AG04450 (cell line): Measurements from ENCODE around the gene CFDP1. TPM values are rescaled to one million over a fixed set of nuclear protein-coding genes. Genes with fewer than 3 reads are reported as not detected.

Experiments used
- CTCF ChIA-PET: fragments of 300-600, 350-600 bp; formaldehyde crosslinking; extraction: SDS; loops from one replicate; lab custom pipeline; 2022; ENCODE audit warnings: antibody characterized with exemption, inconsistent platforms; lab: Charles Lee
- POLR2A ChIA-PET: fragments of 350-600 bp; formaldehyde crosslinking; extraction: SDS; loops from one replicate; lab custom pipeline; 2021; ENCODE audit warnings: antibody characterized with exemption, inconsistent platforms; lab: Yijun Ruan, JAX
- DNase-seq: peaks from one replicate; pipeline ENCODE4 v3.0.0-alpha.2; 2011; ENCODE audit warnings: low read depth, low spot score
- H3K27ac ChIP-seq: one replicate; pipeline ENCODE4 v1.5.1; 2012; ENCODE audit warnings: low read depth, low read length, control low read depth
- H3K27me3 ChIP-seq: one replicate; pipeline ENCODE4 v1.6.0; 2012; ENCODE audit warnings: low read length; ENCODE audit not compliant: control insufficient read depth, insufficient read depth
- H3K4me3 ChIP-seq: 2 replicates; pipeline ENCODE4 v1.5.1; 2011; ENCODE audit warnings: mild to moderate bottlenecking, low read depth, low read length, control low read depth
- H3K9me3 ChIP-seq: 2 replicates; pipeline ENCODE4 v1.5.1; 2012; ENCODE audit warnings: low read length; ENCODE audit not compliant: control insufficient read depth, insufficient read depth
- CTCF ChIP-seq: IDR thresholded peaks from 2 replicates; pipeline ENCODE4 v1.5.1; 2011; ENCODE audit warnings: low read depth, low read length, control low read depth, inconsistent platforms
- polyA minus RNA-seq: library from RNA; depleted of rRNA, polyadenylated mRNA; stranded (reverse); fragments of >200 nt; gene quantifications from 2 replicates; pipeline ENCODE4 v1.2.3, GENCODE V29; 2011; rRNA and poly(A)+ RNA removed
- polyA plus RNA-seq: library from polyadenylated mRNA; depleted of rRNA; stranded (reverse); fragments of >200 nt; gene quantifications from 2 replicates; pipeline ENCODE4 v1.2.3, GENCODE V29; 2011; rRNA removed

The CFDP1 gene
- 64.0 and 81.6 TPM in 2 replicates for polyA plus RNA-seq
- polyA minus RNA-seq: 22.3 and 32.0 TPM in 2 replicates

GRCh38 chr16:75432828-75433731 lies at the start of gene CFDP1:
CFDP1 (minus strand) TSS chr16:75433503; CDS start chr16:75433352, 151 bp downstream.
- peak within 1 kb of the TSS; percentile 89 for H3K4me3 ChIP-seq
- H3K9me3 ChIP-seq: no peaks in the 10 kb centered on the region; the same call in 1 of the 2 replicates
- TF ChIP-seq CTCF: no peak
- peak within 1 kb of the TSS; percentile 96 for H3K27ac ChIP-seq
- peak; percentile 82 for DNase-seq
- POLR2A ChIA-PET: interaction anchor here (0.6 to 1.6 kb wide), 9 partner anchors 13 to 446 kb away, joined by 3 to 5 read pairs (median 3); partner anchors contain the start of genes ADAT1, KARS1 and TERF2IP
- CTCF ChIA-PET: interaction anchor here (0.6 to 2.3 kb wide), 10 partner anchors 13 to 234 kb away, joined by 3 to 12 read pairs (median 4); no protein-coding TSS in a partner anchor
- no peaks in the 10 kb centered on the region for H3K27me3 ChIP-seq

- no peak for TF ChIP-seq CTCF
- POLR2A ChIA-PET: no interaction called here
Observed at GRCh38 chr16:75482434-75483205, 49.3 kb upstream of the CFDP1 start.

GRCh38 chr16:75481475-75481874 lies 48.2 kb upstream of the CFDP1 start:
- no peak for TF ChIP-seq CTCF
- CTCF ChIA-PET: interaction anchor here (1.5 to 1.9 kb wide), 2 partner anchors 9 to 16 kb away, joined by 6 to 7 read pairs; no protein-coding TSS in a partner anchor
- H3K4me3 ChIP-seq: no peak overlapping the region

More at GRCh38 chr16:75482434-75483205, 49.3 kb upstream of the CFDP1 start:
- Histone ChIP-seq H3K27me3 (peaks cover 4% of the 10 kb centered on the region), H3K27ac (no peak overlapping the region), H3K4me3 (no peak overlapping the region), H3K9me3 (no peaks in the 10 kb centered on the region; the same call in 1 of the 2 replicates)
- CTCF ChIA-PET: interaction anchor here (0.6 to 1.9 kb wide), 3 partner anchors 11 to 17 kb away, joined by 3 to 7 read pairs (median 6); no protein-coding TSS in a partner anchor
- DNase-seq: no peak

GRCh38 chr16:75479421-75479990 lies 46.2 kb upstream of the CFDP1 start:
- CTCF ChIA-PET: interaction anchor here (1.0 kb wide), 1 partner anchor 38 kb away, joined by 4 read pairs; no protein-coding TSS in a partner anchor
- peaks cover 4% of the 10 kb centered on the region for H3K27me3 ChIP-seq
- POLR2A ChIA-PET: no interaction called here
- H3K27ac ChIP-seq: no peak overlapping the region
- H3K9me3 ChIP-seq: no peaks in the 10 kb centered on the region; the same call in 1 of the 2 replicates
- no peak for DNase-seq
- no peak for TF ChIP-seq CTCF
- H3K4me3 ChIP-seq: no peak overlapping the region

More at GRCh38 chr16:75481475-75481874, 48.2 kb upstream of the CFDP1 start:
- Histone ChIP-seq H3K9me3 (no peaks in the 10 kb centered on the region; the same call in 1 of the 2 replicates), H3K27ac (no peak overlapping the region), H3K27me3 (peaks cover 8% of the 10 kb centered on the region)
- POLR2A ChIA-PET: no interaction called here
- no peak for DNase-seq
